Kidney (tissue), 14 donors: ENCODE results near the gene CUBN. TPM values are rescaled to one million over a fixed set of nuclear protein-coding genes. Genes with fewer than 3 reads are reported as not detected.

Experiments used
- DNase-seq, 5 donors: peaks; one replicate each; pipeline ENCODE4 v3.0.0-alpha.2; 2013 to 2020
- FAIRE-seq: peaks from 2 replicates; lab custom pipeline; 2012; peaks lifted over from hg19 to GRCh38; lab: Jason Lieb, UNC
- H3K27ac ChIP-seq, 2 donors: one replicate each; pipeline ENCODE4 v1.7.0; 2013; ENCODE audit warnings: low read depth in 2 of 2, low read length in 2 of 2, inconsistent platforms in 1 of 2
- H3K27me3 ChIP-seq: one replicate; pipeline ENCODE4 v1.7.1; 2013; ENCODE audit warnings: low read length, inconsistent platforms; ENCODE audit not compliant: control insufficient read depth, insufficient read depth
- H3K36me3 ChIP-seq, 3 donors: one replicate each; pipeline versions ENCODE4 v1.7.0 to v1.7.1; 2013; ENCODE audit warnings: low read length in 3 of 3, control low read depth in 1 of 3, inconsistent platforms in 1 of 3; ENCODE audit not compliant: insufficient read depth in 3 of 3, control insufficient read depth in 2 of 3
- H3K4me1 ChIP-seq, 3 donors: one replicate each; pipeline versions ENCODE4 v1.7.0 to v1.7.1; 2013; ENCODE audit warnings: low read length in 3 of 3, inconsistent platforms in 1 of 3, low read depth in 1 of 3; ENCODE audit not compliant: control insufficient read depth in 2 of 3, insufficient read depth in 2 of 3
- H3K4me3 ChIP-seq, 3 donors: one replicate each; pipeline versions ENCODE4 v1.7.0 to v1.8.1; 2013; ENCODE audit warnings: low read length in 3 of 3, control low read depth in 1 of 3, inconsistent platforms in 1 of 3
- H3K9ac ChIP-seq, 3 donors: one replicate each; pipeline versions ENCODE4 v1.7.0 to v1.7.1; 2013; ENCODE audit warnings: low read length in 3 of 3, control low read depth in 1 of 3, inconsistent platforms in 1 of 3
- H3K9me3 ChIP-seq, 3 donors: one replicate each; pipeline versions ENCODE4 v1.7.0 to v1.7.1; 2013; ENCODE audit warnings: low read length in 3 of 3, control low read depth in 1 of 3, inconsistent platforms in 1 of 3; ENCODE audit not compliant: control insufficient read depth in 2 of 3, insufficient read depth in 1 of 3
- CTCF ChIP-seq: IDR thresholded peaks from 3 replicates; pipeline ENCODE4 v1.5.1; 2012; ENCODE audit warnings: mild to moderate bottlenecking, moderate library complexity, borderline replicate concordance; ENCODE audit not compliant: insufficient read depth; ENCODE audit errors: extremely low read depth
- intact Hi-C: fragments of 100-400 bp; cut with DNase I; formaldehyde crosslinking; loops from one replicate; pipeline ENCODE4 v1.11.1; 2022
- polyA plus RNA-seq: library from polyadenylated mRNA; stranded (reverse); fragments of 350-450 nt; fragmentation: Illumina TruSeq; extraction: RNeasy Lipid Tissue Mini Kit (QIAGEN cat#74804); gene quantifications from one replicate; pipeline ENCODE4 v1.2.3, GENCODE V29; 2014; ENCODE audit warnings: low read depth, low replicate concordance; ENCODE audit not compliant: insufficient read depth
- total RNA-seq: library from RNA; stranded (reverse); fragmentation: NEBNext Ultra II Directional; extraction: Animal tissue kit (Norgen Biotek cat#: 25700); gene quantifications from one replicate; pipeline ENCODE4 v1.2.1, GENCODE V29; 2021
- donor health status: control.
- donor health status: control.
- donor health status: control.
- donor health status: control.
- donor health status: control.
- donor health status: DM: yes; HTN: yes; CAD: no.
- donor health status: Normal renal cell carcinoma (clear cell type).

Gene CUBN
- total and polyA plus RNA-seq, 2 donors from 2014 or later = 14.8 to 31.6 TPM

- TF ChIP-seq CTCF = no peak
- no peak for DNase-seq
- Histone ChIP-seq H3K36me3 (no peaks in the 10 kb centered on the region), H3K9me3 (no peaks in the 10 kb centered on the region), H3K4me1 (peaks cover 0 to 4% (median 0%) of the 10 kb centered on the region in 3 donors), H3K9ac (no peak overlapping the region), H3K27me3 (no peaks in the 10 kb centered on the region), H3K4me3 (no peak overlapping the region), H3K27ac (no peak overlapping the region)
- intact Hi-C loops = no loop called here
- FAIRE-seq = no peak
Measured at GRCh38 chr10:17003651-17004286, 125.8 kb downstream of the CUBN start.

GRCh38 chr10:17003151-17003550 lies 126.5 kb downstream of the CUBN start:
- no peaks in the 10 kb centered on the region for H3K27me3 ChIP-seq
- no peak for FAIRE-seq
- H3K4me3 ChIP-seq = no peak overlapping the region
- no peak overlapping the region for H3K27ac ChIP-seq
- no peaks in the 10 kb centered on the region for H3K9me3 ChIP-seq
- intact Hi-C loops = no loop called here
- peaks cover 0 to 2% (median 0%) of the 10 kb centered on the region in 3 donors for H3K4me1 ChIP-seq
- no peaks in the 10 kb centered on the region for H3K36me3 ChIP-seq
- TF ChIP-seq CTCF = no peak
- H3K9ac ChIP-seq = no peak overlapping the region
- no peak for DNase-seq

DNA sequence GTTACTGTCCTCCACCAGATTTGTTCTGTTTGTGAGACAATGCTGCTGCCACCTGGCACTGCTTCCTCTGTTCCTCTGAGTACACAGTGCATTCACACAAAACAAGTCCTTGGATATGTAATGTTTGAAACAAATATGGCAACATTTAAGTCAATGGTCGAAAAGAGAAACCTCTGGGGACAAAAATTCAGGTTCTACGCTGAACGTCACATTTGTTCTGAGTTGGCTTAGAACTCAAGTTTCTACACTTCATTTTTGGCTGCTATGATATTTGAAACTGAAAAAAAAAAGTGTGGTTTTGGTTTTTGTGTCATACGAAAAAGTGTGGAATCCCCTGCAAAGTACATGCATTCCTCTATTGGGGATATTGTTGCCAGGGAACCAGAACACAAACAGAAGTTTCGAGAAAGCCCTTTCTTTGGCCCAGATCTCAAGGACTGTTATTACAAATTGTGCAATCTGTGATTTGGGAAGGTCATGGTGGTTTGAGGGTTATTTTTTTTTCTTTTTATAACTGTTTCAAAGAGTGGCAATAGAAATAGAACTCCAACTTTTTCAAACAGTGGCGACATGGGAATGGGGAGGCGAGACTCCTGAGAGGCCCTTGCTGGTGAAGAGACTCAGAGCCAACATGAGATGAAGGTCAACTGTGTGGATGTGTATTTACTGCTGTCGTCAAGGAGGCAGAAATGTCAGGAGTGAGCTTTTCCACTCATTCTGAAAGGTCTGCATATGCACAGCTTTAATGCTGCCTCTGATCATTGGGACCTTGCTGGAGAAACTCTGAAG lies 127.5 kb downstream of the CUBN start:
- Histone ChIP-seq H3K27me3 (no peaks in the 10 kb centered on the region), H3K36me3 (no peaks in the 10 kb centered on the region), H3K9ac (no peak overlapping the region), H3K4me1 (peaks cover 0 to 2% (median 0%) of the 10 kb centered on the region in 3 donors), H3K27ac (peak overlapping the region; percentile 7 to 66), H3K9me3 (no peaks in the 10 kb centered on the region), H3K4me3 (no peak overlapping the region)
- FAIRE-seq (no peak), DNase-seq (peak in 1 of 5 donors; percentile 58)
- TF ChIP-seq CTCF = no peak
- intact Hi-C loops = no loop called here
